8988T (cell line): ENCODE results near the gene MAN2B2.
A peak's percentile ranks its signal among the peaks of the same experiment; 100 is the strongest.

Experiments
- DNase-seq: peaks from one replicate; pipeline ENCODE4 v3.0.0; 2011

Gene MAN2B2

DNA sequence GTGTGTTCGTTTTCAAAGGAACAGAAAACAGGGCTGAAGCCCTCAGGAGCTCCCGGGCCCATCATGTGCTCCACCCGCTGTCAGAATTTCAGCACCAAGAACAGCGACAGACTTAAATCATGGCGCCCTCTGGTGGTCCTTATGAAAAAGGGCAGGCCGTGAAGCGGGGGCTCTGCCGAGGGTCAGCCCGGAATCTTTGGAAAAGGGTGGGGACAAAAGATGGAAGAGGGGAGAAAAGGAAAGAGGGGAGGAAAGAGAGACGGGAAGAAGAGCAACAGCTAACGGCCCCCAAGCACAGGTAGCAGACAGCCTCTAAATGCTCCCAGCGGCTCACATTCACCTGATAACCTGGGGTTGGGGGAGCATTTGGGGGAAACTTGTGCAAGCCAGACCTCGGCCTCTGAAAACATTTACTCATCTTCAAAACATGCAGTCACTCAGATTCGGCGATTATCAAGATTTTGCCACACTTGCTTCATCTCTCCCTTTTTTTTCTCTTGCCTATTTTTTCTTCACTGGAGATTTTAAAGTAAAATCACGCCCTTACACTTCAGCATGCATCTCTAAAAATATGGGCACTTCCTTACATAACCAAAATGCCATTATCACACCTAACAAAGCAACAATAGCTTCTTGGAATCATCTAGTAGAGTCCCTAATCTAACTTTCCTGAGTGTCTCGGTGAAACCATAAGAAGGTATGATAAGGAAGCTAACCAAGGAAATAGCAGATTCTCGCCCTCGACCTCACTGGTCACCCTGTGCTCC lies 28.1 kb upstream of the MAN2B2 start:
- no peak for DNase-seq

DNA sequence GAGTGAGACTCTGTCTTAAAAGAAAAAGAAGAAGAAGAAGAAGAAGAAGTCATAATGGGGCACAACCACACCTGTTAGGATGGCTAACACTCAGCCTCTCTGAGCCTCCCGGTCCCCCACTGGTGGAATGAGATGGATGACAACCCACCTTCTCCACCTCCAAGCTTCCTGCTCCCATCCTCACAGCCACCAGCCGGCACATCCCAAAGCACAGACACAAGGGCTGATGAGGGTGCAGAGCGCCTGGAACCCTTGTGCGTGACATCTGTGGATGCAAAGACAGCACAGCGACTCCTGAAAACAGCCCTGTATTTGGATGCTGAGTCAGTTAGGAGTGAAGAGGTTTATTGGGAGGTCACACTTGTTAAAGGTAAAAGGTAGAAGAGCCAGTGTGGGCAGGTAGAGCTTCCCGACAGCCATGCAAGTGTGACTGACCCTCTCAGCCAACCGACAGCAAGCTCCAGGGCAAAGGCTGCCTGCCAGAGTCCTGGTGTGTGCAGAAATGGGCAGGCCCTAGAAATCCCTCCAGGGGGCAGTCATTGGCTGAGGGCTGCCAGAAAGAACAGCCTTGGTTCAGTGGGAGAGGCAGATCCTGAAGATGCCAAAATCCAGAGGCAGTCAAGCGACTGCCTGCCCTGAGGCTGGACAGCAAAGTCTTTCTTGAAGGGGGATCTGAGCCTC lies 26.6 kb upstream of the MAN2B2 start:
- DNase-seq: peak; percentile 66

DNA sequence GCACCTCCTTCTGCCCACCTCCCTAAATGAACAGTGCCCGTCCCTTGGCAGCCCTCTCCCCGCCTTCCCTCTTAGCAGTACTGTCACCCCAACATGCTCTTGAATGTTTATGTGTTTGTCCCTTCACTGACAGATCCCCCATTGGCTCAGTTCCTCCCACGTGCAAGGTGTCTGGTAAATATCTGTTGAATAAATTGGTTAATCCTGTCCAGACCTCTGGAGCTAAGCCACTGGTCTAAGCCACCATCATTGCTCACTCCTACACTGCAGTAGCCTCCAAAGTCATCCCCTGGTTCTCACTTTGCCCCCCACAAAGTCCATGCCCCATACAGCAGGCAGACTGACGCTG lies 26.1 kb upstream of the MAN2B2 start:
- no peak for DNase-seq

DNA sequence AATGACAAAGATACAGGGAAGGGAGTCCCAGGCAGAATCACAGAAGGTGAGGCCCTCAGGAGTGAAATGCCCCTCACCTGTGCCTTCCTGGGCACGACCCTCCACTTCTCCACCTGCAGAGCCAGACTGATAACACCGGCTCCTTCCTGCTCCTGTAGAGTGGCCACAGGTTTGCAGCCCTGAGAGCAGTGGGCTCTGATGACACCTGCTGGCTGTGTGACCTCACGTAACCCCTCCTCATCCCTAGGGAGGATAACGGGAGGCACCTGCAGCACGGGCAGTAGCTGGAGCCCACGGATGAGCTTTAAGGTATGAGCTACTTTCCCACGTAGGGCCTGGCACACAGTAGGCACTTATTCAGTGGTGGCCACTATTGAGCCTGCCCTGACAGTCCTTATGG lies 25.5 kb upstream of the MAN2B2 start:
- no peak for DNase-seq

DNA sequence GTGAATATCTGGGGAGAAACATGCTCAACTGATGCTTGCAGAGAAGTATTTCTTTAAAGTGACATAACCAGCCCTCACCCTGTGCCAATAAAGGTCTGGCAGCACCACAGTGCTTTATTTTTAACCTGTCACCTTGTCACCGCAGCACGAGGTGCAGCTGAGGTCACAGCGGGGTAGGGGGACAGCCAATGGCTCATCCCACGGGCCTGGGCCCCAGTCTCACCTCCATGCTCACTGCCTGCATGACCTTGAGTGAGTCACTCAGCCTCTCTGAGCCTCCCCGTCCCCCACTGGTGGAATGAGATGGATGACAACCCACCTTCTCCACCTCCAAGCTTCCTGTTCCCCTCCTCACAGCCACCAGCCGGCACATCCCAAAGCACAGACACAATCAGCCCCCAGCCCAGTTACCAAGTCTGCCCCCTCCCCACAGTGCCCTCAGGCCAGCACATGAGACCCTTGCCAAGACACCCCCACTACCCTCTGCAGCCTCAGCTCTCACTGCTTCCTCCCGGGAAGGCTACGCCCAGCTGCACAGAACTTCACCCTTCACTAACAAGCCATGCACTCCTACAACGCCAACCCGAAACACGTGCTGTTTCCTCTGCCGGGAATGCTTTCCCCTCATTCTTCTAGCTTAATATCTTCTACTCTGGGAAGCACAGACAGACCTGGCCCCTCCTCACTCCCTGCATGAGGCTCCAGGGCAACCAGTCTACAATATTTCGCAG lies 24.9 kb upstream of the MAN2B2 start:
- DNase-seq: no peak

DNA sequence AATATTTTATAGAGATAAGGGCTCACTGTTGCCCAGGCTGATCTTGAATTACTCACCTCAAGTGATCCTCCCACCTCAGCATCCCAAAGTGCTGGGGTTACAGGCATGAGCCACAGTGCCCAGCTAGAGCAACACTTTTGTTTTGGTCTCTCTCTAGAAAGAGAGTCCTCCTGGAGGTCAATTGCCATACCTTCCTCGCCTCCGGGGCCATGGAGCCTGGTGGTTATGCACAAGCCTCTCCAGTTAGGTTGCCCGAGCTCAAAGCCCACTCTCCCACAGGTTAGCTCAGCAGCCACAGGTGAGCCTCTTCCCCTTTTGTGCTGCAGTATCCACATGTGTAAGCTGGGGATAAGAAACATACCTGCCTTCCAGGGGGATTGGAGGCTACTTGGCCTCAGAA lies 24.2 kb upstream of the MAN2B2 start:
- no peak for DNase-seq

DNA sequence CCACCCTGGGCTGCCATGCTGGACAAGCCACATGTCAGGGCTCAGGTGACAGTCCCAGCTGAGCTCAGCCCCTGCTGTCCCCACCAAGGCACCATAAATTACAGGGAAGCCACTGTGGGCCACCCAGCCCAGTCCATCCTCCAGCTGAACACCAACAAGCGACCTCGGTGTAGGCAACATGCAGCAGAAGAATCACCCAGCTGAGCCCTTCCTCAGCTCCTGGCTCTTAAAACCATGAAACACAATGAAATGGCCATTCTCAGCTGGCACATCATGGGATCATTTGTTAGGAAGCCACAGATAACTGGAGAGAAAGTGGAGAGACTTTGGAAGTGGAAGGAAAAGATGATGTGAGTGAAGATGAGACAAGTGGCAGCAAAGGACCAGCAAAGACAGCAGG lies 23.3 kb upstream of the MAN2B2 start:
- no peak for DNase-seq

DNA sequence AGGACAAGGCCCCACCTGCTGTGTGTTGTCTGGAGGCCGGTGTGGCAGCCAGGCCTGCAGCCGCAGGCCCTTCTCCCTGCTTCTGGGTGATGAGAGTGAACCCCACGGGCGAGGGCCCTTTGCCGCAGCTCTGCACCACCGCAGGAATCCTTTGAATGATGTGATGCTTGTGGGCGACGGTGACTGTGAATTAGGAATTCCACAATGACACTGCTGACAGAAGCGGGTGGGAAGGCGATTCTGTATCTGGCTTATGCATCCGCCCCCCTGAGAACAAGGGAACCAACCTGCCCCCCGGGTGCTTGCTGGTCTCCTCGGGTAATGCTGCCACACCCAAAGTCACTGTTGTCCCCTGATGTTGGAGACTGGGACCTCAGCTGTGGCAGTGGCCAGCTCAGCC lies 19.5 kb upstream of the MAN2B2 start:
- no peak for DNase-seq

DNA sequence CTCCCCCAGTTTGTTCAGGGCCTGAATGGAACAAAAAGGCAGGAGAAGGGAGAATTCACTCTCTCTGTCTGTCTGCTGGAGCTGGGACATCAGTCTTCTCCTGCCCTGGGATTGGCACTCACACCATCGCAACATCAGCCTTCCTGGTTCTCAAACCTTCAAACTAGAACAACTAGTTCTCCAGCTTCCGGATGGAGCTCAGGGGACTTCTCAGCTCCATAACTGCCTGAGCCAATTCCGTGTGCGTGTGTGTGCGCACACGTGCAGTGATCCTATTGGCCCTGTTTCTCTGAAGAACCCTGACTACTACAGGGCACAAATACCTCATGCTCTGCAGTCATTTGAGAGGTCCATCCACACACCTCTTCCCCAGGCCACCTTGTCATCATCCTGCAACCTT lies 18.7 kb upstream of the MAN2B2 start:
- DNase-seq: no peak

DNA sequence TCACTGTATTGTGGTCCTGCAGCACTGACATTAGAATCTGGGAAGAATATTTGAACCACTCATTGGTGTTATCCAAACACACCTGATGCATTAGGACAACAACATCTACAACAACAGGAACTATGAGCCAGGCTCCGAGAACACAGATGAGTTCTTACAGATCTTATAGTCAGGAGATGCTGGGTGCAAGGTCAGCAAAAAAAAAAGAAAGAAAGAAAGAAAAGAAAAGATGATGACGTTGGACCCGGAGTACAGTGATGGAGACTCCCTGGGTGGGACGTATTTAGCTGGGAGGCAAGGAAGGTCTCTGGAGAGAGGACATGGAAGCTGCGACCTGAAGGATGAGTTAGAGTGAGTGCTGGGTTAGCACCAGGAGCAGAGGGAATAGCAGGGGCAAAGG lies 17.8 kb upstream of the MAN2B2 start:
- DNase-seq: no peak

DNA sequence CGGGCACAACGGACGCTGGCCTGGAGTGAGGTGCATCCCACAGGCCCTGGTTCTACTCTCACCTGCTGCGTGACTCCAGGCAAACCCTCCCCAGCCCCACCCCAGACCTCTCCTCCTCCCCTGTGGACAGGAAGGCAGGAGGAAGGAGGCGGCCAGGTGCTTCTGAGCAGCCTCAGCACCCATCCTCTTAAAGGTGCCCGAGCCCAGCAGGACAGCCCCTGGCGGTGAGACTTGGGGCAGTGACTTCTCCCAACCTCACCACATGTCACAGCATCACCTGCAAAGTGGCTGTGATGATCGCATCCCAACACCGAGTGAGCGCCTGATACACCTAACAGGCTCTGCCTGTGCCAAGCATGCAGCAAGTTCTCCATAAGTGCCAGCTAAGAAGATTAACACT lies 17.1 kb upstream of the MAN2B2 start:
- no peak for DNase-seq

DNA sequence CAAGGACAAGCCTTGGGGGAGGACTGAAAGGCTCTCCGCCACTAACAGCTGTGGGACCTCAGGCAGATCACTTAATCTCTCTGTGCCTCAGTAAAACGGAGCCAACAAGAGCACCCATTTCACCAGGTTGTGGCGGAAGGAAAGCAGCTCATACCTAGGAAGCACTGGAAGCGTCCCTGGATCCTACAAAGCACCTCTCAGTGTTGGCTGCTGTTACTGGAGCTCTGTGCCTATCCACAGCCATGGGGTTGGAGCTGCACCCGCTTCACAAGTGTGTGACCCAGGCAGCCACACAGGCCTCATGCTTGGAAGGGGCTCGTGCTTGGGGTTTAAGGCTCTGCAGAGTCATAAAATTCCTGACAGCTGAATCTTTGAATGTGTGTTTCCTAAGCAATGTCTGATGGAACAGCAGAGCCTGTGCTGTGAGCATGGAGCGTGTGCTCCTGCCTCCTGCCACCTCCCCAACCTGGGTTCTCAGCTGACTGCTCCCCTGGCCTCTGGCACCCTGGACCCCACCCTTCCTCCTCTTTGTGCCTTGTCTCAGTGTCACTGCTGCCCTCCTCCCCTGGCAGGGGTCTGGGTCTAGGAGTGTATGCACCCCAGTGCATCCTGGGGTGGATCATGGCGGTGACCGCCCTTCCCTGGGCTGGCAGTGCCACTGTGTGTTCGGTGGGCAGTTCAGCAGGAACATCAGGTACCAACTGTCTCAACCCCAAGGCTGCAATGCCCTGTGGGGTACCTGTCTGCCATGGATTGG lies 14.4 kb upstream of the MAN2B2 start:
- peak; percentile 64 for DNase-seq

DNA sequence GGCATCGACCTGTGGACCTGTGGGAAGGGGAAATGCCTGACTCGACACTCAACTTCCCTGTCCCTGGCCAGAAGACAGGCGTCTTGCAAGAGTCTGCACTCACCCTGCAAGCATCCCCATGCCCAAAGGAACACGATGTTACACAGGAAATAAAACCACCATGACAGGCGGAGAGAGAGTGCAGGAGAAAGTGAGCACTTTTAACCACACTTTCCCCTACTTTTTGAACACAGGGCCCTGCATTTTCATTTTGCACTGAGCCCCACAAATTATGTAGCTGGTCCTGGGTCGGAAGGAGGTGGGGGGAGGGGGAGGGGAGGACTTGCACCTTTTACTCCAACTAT lies 13.8 kb upstream of the MAN2B2 start:
- DNase-seq: no peak

DNA sequence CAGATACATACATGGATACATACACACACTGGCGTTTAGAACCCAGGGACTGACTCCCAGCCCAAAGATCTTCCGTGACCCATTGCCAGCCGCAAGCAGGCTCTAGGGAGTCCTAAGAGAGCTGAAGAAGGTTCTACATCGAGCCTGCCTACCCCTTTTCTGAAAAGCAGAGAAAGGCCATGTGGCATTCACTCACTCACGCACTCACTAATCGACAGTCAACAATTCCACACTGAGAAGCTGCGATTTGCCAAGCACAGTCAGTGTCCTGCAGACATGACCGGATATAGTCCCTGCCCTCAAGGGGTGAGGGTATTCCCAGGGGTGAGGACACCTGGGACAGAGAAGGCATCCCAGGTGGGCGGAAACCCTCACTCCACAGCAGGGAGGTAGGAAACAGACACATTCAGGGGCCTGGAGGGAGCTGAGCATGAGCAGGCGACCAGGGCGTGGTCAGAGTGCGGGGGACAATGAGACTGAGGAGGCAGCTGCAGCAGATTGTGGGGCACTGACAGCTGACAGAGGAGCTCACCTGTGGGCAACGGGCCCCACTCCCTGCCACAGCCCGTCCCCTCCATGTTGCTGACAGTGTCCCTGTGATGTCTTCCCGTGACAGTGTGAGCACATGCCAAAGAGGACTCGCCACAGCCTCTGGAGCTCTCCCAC lies 13.2 kb upstream of the MAN2B2 start:
- DNase-seq: no peak

DNA sequence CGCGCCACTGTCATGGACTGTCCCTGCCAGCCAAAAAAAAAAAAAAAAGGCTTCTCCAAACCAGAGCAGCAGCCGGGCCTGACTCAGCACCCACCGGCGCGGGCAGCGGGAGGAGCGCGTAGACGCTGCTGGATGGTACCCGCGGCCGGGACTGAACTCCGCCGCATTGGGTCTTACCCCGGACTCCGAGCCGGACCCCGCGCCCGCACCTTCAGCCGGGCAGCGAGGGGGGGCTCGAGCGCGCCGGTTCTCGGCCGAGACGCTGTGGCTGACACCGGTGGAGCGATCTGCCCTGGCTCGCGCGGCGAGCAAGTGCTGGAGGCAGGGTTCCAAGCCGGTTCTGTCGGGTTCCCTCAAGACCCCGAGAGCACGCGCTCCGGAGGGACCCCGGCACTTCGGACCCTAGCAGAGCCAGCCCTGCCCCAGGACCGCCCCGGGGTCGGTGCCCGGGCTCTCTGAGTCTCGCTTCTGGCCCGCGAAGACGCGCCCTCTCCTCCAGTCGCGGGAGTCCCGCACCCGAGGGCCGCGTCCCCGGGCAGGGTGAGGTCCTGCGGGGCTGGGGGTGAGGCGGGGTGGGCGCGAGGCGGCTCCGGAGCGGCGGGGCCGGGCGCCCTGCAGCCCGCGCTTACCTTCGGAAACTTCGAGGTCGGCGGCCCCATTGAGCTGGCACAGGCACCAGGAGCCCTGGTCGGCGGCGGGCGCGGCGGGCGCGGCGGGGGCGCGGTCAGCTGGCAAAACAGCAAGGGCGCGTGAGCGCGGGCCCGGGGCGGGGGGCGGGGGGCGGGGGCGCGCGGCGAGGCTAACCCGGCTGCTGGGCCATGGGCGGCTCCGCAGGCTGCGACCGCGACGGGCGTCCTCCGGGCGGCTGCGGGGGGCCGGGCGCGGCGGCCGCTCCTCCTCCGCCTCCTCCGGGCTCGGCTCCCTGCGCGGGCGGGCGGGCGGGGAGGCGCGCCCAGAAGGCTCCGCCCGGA lies 11.8 kb upstream of the MAN2B2 start:
- DNase-seq: peak; percentile 72

DNA sequence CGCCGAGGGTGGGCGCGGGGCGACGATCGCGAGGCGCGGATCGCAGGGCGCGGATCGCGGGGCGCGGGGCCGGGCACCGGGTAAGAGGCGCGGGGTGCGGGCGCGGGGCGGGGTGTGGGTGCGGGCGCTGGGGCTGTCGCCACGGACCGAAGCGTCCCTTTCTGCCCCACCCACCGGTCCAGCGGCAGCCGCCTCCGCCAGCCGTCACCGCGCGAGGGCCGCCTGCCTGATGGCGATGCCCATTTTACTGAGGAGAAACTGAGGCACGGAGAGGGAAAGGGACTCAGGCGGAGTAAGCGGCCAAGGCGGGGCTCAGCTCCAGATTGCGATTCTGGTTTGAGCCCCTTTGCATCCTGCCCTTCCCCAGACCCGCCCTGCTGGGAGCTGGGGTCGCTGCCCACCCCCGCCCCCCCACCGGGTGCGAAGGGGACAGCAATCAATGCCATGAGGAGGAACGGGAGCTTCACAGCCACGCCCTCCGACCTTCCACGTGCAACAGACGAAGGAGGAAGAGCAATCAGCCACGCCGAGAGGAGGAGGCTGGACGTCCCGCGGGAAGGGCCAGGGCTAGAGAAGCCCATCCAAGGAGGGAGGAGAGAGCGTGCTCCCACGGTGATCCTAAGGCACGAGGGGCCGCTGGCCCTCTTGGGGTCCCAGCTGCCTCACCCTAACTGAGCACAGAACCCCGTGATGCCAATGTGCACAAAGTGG lies 10.9 kb upstream of the MAN2B2 start:
- DNase-seq: no peak

DNA sequence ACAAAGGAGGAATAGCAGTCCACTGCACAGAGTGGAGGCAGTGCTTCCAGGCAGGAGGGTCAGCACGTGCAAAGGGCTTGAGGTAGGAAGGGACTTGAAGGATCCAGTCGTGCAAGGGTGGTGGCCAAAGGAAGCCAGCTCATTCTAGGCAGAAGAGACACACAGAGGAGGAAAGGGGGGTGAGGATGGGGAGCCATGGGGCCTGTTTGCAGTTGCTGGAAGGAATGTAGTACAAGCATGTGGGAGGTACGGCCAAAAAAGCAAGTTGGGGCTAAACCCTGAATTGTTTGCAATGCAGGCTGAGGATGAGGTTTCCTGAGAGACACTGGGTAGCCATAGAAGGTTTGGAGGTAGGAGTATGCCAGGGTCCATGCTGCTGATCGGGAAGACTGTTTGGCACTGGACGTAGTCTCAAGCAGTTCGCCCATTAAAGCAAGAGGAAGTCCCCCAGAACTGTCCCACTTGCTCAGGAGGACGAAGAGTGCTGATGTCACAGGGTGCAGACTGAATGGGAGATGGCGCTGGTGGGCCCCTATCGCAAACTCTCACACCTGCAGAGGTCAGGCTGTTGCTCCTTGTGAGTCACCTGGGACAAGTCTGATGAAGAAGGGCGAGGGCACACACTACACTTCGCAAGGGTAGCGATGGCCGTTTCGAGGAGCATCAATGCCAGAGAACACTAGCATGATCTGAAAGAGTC lies 9.1 kb upstream of the MAN2B2 start:
- no peak for DNase-seq

DNA sequence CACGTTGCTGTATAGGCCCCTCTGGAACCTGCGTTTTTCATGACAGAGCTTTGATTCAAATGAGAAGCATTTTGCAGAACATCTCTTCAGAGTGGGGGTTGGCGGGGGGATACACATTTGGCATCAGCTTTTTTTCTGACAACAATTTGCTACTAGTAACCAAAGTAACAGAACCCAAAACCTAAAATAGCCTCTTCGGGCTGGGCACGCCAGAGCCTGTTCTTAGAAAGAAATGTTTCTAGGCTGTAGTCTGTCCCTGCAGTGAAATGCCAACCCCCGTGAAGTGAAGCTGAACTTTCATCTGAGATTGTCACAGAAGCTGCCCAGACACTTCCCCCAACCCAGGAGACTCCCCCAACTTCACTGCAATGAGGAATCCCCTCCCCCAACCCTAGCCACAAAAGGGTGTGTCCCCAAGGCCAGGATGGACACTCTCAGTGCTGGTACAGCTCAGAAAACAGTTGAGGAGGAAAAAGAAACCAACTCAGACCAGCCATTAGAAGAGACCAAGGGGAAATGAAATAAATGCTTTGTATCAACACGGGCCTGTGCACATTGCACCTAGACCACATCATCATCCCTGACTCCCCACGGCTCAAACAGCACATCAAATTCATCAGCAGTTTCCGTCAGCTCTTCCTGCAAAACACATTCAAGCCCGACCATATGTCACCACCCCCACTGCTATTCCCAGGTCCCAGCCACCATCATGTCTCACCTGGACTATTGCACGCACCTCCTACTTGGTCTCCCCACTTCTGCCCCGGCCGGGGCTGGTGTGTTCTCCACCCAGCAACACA lies 8.4 kb upstream of the MAN2B2 start:
- no peak for DNase-seq

DNA sequence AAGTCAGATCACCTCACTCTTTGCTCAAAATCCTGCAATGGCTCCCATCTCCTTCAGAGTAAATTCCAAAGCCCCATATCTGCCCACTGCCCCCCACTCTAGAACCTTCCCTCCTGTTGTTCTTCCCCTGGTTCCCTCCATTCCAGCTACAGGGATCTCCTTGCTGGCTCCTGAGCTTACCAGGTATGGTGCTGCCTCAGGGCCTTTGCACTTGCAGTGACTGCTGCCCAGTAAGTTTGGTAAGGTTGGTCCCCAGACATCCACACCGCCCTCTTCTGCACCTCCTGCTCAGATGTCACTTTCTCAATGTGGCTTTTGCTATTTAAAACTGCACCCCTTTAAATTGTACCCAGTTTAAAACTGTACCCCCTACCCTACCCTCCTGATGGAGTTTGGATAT lies 7.8 kb upstream of the MAN2B2 start:
- DNase-seq: no peak

DNA sequence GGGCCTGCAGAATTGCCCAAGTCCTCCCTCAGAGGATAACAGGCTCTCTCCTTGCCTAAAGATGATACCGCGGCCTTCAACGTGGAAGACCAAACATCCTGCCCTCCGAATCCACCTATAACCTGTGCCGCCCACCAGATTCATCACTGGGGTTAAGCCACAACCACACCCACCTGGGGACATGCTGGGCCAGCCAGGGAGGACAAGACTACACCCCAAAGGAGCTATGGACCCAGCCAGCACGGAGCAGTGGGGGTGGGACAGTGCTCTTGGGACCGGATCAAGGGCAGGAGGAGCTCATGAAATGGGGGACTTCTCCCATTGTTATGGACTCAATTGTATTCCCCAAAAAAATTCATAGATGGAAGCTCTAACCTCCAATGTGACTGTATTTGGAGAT lies 6.8 kb upstream of the MAN2B2 start:
- no peak for DNase-seq
